D341Med (cell line): ENCODE results near the gene PASK.

ENCODE experiments used
- DNase-seq: peaks from one replicate; pipeline ENCODE4 v3.0.0; 2012; ENCODE audit warnings: low spot score

Gene PASK

DNA sequence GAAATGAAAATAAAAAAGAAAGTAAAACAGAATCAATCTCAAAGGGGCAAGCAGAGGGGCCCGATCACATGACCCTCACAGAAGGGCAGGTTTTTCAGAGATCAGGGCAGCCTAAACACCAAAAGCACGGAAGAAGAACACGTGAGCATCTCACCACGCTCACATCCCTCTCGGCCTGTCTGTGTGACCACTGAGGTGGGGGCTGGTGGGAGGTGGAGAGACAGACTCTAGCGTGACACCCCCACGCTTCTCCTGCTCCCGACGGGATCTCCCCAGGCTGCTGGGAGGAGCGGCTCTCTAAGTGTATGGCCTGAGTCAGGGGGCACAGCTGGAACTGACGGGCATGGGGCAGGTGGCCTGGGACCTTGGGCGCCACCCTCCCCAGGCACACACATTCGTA lies 23.6 kb downstream of the PASK start:
- DNase-seq = no peak

- no peak for DNase-seq
Measured at GRCh38 chr2:241123816-241124536, 25.3 kb downstream of the PASK start.

- no peak for DNase-seq
Measured at GRCh38 chr2:241122376-241123002, 26.8 kb downstream of the PASK start.

- DNase-seq = no peak
Measured at GRCh38 chr2:241121008-241121407, 28.3 kb downstream of the PASK start.

- DNase-seq = no peak
Measured at GRCh38 chr2:241120440-241120839, 28.8 kb downstream of the PASK start.

GRCh38 chr2:241118737-241119505 lies 30.4 kb downstream of the PASK start:
- no peak for DNase-seq

DNA sequence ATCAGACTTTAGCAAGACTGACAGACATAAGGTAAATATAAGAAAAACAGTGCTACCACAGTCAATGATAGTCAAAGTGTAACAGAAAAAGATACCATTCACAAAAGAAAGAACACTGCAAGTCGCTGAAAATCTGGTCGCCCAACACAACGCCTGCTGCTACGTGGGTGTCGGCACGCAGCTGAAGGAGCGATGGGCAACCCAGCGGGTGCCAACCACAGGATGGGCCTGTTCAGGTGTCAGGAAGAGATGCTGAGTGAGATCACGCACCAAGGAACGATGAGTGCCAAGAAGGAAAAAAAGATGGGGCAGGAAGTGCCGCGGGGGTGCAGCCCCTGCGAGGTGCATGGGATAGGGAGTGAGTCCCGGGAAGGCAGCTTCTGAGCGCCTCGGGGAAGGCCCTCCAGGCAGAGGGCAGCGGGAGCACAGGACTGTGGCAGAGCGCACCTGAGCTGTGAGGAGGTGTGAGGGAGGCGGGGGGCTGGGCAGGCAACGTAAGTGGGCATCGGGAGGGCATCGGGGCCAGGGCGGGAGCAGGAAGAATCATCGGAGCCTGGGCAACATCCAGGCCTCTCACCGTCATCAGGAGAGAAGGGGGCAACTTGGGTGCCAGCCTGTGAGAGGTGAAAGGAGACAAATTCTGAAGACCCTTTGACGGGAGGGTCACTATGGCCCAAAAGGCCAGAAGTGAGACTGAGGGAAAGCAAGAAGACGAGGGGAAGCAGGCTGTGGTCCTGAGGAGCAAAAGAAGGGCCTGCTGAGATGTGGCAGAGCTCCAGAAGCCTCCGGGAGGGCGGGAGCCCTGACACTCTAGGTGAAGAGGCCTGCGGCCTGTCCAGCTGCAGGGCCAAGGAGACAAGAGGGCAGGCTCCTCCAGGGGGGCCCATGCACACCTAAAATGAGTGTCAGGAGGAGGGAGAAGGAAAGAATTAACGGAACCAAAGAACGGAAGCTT lies 32.4 kb downstream of the PASK start:
- DNase-seq = no peak

- DNase-seq = no peak
Measured at GRCh38 chr2:241115361-241115760, 33.9 kb downstream of the PASK start.

- no peak for DNase-seq
Measured at GRCh38 chr2:241114836-241115235, 34.4 kb downstream of the PASK start.

DNA sequence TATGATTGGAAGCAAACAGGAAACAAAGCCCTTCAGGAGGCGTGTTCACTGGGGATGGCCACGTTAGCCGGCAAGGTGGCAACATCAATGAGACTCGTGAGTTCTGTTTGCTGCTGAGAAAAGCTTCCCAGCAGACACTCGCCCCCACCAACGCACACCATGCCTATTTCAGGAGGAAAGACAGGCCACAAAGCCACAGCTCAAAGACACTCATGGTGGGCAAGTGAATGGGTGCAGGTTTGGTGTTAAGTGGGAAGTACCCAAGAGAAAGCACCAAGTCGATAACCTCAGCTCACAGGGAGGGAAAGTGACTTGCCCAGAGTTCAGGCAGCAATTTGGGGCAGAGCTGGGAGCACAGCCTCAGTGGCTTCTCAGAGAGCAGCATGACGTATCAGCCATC lies 36.7 kb downstream of the PASK start:
- DNase-seq = no peak

DNA sequence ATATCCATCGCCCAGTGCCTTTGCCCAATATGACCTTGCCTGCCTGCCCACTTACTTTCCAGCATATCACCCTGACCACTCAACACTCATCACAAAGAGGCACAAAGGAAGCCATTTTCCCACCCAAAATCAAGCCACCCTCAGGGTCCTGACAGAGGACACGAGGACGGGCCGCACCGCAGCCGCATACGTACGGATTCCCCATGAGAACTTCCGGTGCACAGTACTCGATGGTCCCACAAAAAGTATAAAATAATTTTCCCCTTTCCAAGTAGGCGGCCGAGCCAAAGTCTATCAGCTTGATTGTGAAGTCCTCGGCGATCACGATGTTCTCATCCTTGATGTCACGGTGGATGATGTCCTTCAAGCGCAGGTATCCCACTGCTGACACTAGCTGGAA lies 37.2 kb downstream of the PASK start:
- no peak for DNase-seq

GRCh38 chr2:241111440-241111805 lies 37.8 kb downstream of the PASK start:
- no peak for DNase-seq

- no peak for DNase-seq
Measured at GRCh38 chr2:241110607-241111439, 38.4 kb downstream of the PASK start.

- DNase-seq = no peak
Measured at GRCh38 chr2:241110089-241110606, 39.1 kb downstream of the PASK start.

- no peak for DNase-seq
Measured at GRCh38 chr2:241109210-241110088, 39.8 kb downstream of the PASK start.

- no peak for DNase-seq
Measured at GRCh38 chr2:241108271-241109209, 40.7 kb downstream of the PASK start.

DNA sequence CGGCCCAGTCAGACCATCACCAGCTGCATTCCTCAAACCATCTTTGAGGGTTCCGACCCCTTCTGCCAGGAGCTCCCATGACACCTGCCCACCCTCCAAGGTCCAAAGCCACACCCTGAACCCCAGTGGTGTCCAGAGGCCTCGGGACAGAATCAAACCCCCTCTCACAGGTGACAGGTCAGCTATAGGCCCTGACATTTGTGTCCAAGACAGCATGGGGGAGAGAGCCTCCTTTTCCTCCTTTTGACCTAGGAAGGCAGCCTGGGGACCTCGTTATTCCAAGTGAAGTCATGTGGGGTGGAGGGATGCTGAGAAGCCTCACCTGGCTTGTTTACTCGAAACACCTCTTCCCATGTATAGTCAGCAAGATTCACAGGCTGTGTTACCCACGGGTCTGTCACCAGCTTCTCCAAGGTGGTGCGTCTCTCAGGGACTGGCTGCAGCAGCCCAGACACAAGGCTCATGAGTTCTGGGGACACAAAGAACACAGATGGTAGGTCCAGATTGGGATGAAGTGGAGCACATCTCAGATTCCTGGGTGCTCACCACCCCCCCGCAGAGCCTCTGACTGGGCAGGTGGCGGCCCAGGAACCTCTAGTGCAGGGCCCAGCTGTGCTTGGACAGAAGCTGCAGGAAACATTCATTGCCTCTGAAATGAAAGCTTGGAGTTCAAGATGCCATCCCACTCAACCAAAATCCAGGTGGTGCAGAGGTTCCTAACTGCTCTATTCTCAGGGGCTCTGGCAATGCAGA lies 42.1 kb downstream of the PASK start:
- DNase-seq = no peak

GRCh38 chr2:241105641-241106040 lies 43.6 kb downstream of the PASK start:
- DNase-seq = no peak
